GM19328 (cell line): Measurements from ENCODE around the gene APOL4.
"Not testable (repeated sequence)": the region's sequence is repeated elsewhere in the genome, so short reads cannot be mapped to it uniquely, and the experiment has no call there.

ENCODE experiments used
- ATAC-seq: cut with Tn5 transposase; IDR thresholded peaks from one replicate; pipeline ENCODE4 v1.9.1; 2021; ENCODE audit warnings: mild to moderate bottlenecking, moderate library complexity; ENCODE audit not compliant: unreplicated experiment

APOL4 gene

GRCh38 chr22:36208914-36209313, 7.3 kb upstream of the APOL4 start:
- no peak for ATAC-seq

DNA sequence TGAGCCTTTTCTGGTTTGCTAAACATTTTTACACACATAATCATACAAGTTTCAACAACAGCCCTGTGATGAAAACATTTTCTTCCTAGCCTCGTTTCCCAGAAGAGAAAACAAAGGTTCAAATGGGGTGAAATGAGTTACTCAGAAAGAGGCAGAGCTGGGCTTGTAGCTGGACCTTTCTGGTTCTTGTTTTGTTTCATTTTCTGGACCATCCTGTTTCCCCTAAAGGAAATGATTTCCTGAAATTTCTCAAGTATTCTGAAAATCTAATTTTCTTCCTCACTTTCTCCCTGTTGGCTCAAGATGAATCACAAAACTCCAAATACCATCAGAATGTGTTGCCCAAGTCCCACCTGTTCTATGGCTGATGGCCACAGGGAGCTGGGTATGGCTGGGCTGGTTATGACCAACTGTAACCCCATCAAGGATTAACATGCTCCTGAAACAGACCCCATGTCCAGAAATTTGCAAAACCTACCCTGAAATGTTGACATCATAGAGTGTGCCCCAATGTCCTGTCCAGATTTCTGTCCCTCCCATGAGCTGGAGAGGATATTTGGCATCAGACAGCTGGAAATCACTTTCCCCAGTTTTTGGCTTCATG, 6.7 kb upstream of the APOL4 start:
- ATAC-seq, result no peak

GRCh38 chr22:36206255-36206654, 4.6 kb upstream of the APOL4 start:
- no peak for ATAC-seq

DNA sequence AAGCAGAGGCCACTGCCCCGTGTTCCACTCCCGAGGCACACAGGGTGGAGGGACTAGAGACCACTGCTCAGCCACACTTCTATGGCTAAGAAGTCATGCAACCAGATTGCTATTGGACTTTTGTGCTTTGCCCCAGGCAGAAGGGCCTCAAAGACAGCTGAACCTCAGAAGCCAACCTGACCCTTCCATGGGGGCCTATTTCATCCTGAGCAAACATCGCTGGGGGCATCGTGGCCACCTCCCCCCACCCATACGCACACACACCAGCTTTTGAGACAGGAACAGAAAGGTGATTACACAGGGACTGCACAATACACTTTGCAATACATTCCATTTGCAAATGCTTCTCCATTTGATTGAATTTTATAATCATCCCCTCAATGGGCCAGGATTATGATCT, 4.0 kb upstream of the APOL4 start:
- ATAC-seq, result not testable (repeated sequence)

DNA sequence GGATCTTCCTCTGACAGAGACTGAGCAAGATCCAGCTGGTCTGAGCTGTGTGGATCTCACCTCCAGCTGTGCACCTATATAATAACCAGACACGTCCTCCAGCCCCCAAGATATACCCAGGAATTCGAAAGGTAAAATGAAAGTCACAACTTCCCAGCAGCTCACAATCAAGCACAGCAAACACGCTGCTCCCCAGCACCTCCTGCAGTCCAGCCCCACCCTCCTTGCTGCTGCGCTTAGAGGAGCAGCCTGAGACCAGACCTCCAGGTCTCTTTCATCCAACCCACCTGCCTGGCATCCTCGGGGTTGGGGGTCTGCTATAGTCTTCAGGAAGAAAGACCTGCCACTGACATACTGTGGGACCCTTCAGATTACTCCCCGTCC, 3.0 kb upstream of the APOL4 start:
- ATAC-seq, result no peak

GRCh38 chr22:36204001-36204631, 2.5 kb upstream of the APOL4 start:
- no peak for ATAC-seq

DNA sequence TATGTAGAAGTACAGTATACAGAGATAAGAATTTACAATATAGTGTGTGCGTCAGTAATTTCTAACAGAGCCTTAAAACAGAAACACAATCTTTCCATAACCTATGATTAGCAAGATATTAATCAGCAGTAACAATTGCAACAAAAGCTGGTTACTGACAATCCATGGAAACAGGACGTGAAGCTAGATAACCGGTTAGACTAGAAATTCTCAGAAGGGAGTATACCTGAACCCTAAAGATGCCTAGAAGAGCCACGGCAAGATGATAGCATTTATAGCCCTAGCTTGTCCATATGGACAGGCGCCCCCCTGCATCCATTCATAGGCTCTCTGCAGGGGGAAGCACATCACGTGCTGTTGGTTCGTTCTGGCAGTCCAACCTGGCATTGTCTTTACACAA, 1.8 kb upstream of the APOL4 start:
- ATAC-seq, result not testable (repeated sequence)

DNA sequence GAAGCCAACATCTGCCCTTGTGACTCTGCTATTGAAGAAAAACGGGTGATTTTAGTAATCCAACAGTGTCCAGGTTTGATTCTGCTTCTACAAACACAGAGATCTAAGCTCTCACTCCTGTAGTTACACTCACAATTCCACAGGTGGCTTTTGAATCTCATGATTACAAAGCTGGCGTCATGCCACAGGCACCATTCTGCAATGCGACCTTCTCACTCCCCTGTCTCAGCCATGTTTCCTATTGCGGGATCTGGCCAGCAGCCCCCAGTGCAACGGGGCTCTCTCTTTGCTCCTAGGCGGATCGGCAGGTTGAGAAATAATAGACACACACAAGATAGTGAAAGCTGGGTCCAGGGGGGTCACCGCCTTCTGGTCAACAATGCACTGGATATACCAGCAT, 1.3 kb upstream of the APOL4 start:
- not testable (repeated sequence) for ATAC-seq

- ATAC-seq, result not testable (repeated sequence)
Measured at GRCh38 chr22:36201025-36201424, 584 bp downstream of the APOL4 start.

GRCh38 chr22:36199001-36199551, 2.5 kb downstream of the APOL4 start:
- ATAC-seq, result no peak

DNA sequence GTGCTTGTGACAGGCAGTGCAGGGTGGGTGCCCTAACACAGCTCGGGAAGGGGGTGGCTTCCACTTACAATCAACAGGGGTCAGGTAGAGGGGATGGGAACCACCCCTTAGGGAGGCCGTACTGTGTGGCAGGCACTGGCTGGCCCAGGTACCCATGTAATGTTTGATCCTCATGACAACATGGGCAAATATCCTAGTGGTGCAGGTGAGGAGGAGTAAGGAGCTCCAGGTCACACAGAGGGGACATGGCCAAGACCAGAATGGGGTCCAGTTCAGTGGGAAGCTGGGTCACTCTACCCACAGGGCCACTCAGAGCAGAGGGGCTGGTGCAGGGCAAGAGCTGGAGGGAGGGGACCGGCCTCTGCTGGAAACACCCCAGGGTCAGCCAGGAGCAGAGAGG, 3.1 kb downstream of the APOL4 start:
- ATAC-seq, result no peak

DNA sequence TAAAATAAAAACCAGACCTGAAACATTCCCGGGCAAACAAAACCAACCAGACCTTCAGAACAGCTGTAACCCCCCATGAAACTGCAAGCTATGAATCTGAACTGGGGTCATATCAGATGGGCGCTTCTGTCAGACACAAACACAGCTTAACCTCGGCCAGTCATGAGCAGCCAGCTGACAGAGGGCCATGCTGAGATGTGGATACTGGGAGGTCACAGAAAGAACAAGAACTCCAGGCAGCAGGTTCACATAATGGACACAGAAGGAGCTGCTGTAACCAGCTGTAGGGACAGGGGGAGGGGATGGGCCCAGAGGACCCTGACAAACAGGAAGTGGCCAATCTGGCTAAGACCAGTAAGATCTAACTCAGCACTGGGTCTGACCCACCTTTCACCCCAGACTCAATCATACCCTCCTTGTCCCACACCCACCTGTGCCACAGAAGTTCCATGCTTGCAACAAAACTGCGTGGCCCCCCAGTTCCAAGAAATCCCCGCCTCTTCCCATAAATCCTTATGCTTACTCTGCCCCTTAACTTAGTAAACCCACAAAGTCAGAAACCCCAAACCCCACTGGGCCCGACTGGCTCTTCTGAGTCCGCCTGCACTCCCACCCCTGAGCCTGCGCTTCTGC, 4.0 kb downstream of the APOL4 start:
- no peak for ATAC-seq

- no peak for ATAC-seq
Measured at GRCh38 chr22:36197065-36197440, 4.6 kb downstream of the APOL4 start.

DNA sequence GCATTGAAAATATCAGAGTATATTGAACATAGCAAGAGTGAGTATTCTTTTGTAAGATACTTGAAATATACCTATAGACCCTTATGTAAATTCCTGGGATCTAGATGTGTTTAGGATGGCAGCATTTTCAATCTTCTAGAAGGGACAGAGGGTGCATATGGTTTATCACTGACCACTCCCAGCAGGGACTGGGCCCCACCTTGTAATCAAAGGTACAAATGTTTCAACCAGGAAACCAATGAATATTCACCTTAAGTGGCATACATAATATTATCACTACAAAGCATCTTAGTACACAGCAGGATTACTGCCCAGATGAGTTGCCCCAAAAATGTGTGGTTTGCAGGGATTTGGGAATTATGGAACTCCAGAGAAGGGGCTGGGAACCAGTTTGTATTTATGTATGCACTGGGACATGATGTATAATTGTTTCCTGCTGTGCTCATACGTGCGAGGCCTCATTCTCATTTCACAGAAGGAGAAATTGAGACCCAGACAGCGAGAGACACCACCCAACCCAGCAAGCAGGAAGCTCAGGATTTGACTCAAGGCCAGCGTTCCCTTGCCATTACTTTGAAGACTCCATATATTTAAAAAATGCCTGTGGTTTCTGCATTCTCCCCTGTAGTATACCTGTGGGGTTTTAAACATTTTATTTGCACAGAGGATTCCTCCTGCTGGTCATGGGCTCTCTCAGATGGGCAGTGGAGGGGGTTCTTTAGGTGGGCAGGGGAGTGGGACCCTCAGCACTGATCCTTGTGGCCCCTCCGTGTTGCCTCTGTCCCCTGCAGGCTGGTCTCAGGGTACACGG, 5.2 kb downstream of the APOL4 start:
- no peak for ATAC-seq

- no peak for ATAC-seq
Measured at GRCh38 chr22:36194971-36195370, 6.6 kb downstream of the APOL4 start.

GRCh38 chr22:36194385-36194784, 7.2 kb downstream of the APOL4 start:
- ATAC-seq, result no peak

DNA sequence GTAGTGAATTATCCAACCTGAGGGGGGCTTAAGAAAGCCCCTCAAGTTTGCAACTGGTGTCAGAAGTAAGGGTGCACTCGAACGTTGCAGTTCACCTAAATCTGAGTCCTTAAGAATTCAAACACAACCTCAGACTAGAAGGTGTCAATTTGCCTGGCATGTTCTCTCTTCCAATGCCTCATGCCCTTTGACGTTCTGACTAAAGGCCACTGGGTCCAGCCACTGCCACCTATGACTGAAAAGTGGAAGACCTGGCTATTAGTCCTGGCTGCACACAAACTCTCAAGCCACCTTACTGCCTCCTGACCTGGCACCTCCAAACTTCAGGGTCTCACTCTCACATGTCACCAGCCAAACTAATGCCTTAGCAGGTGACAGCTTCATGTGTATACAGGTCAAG, 8.0 kb downstream of the APOL4 start:
- no peak for ATAC-seq

DNA sequence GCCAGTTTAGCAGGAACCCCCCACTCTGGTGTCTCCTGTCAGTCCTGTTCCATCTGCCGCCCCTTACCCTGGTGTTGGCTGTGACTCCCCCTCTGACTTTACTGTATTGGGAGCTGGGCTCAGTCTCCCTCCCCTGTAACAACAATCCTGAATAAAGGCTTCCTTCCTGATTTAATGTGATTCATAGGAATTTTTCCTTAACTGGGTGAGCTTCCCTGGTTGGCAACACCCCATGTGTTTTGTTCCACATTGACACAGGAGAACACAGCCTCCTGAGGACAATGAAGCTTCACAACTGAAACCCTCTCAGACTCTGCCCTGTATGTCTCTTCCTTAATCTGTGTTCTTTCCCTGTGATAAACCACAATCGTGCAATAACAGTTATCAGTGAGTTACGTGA, 8.4 kb downstream of the APOL4 start:
- ATAC-seq, result no peak

DNA sequence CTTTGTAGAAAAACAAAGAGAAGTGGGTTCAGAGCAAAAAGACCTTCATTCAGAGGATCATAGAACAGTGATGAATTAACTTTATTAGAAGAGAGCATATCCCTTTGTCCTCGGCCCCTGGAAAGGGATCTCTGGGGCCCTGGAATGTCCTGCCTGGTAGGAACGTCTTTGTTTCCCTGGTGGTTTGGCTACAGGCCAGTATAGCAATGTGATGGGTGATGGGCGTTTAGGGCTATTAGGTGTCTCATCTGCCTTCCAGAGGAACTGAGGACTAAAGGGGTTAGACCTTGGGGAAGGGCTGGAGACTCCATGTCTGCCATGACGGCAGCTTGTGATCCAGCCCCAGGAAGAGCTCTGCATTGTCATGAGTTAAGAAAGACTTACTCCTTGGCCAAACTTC, 9.1 kb downstream of the APOL4 start:
- ATAC-seq, result no peak

- ATAC-seq, result no peak
Measured at GRCh38 chr22:36191106-36191836, 10.3 kb downstream of the APOL4 start.

- not testable (repeated sequence) for ATAC-seq
Measured at GRCh38 chr22:36187862-36188261, 13.7 kb downstream of the APOL4 start.
